SK-N-SH treated with all-trans-retinoic acid at 6 μM for 48 hours (cell line): ENCODE measurements around the gene GRK3.

ENCODE experiments used
- ATAC-seq: fragments of 200-7000 bp; cut with Tn5 transposase; 3 replicates; pipeline ENCODE4 v1.9.1; 2020; ENCODE audit warnings: mild to moderate bottlenecking, moderate library complexity
- ARNTL ChIP-seq: fragments of 450-650 bp; formaldehyde crosslinking; IDR thresholded peaks from 2 replicates; pipeline ENCODE4 v1.5.0; 2020; ENCODE audit warnings: low read depth, mild to moderate bottlenecking, moderate library complexity, borderline replicate concordance
- BACH2 ChIP-seq: fragments of 250-450 bp; sonication (Bioruptor Pico); IDR thresholded peaks from 2 replicates; pipeline ENCODE4 v1.9.0; 2021; ENCODE audit warnings: mild to moderate bottlenecking, borderline replicate concordance
- CSDC2 ChIP-seq: fragments of 250-450 bp; sonication (Bioruptor Pico); IDR thresholded peaks from 2 replicates; pipeline ENCODE4 v1.5.0; 2020; ENCODE audit warnings: mild to moderate bottlenecking, moderate library complexity
- CSRNP3 ChIP-seq: fragments of 250-450 bp; sonication (Bioruptor Pico); IDR thresholded peaks from 2 replicates; pipeline ENCODE4 v1.5.1; 2021; ENCODE audit warnings: mild to moderate bottlenecking, moderate library complexity
- ESRRG ChIP-seq: fragments of 250-450 bp; sonication (Bioruptor Pico); IDR thresholded peaks from 2 replicates; pipeline ENCODE4 v1.6.1; 2021; ENCODE audit warnings: mild to moderate bottlenecking
- GLIS3 ChIP-seq: fragments of 250-450 bp; sonication (Bioruptor Pico); IDR thresholded peaks from 2 replicates; pipeline ENCODE4 v1.5.0; 2020; ENCODE audit warnings: mild to moderate bottlenecking, moderate library complexity
- ISL1 ChIP-seq: fragments of 250-450 bp; sonication (Bioruptor Pico); IDR thresholded peaks from 2 replicates; pipeline ENCODE4 v2.1.2; 2022; ENCODE audit warnings: mild to moderate bottlenecking, moderate library complexity
- OSR1 ChIP-seq: fragments of 250-450 bp; sonication (Bioruptor Pico); IDR thresholded peaks from 2 replicates; pipeline ENCODE4 v1.8.0; 2022; ENCODE audit warnings: moderate library complexity, mild to moderate bottlenecking, inconsistent platforms
- RARB ChIP-seq: fragments of 250-450 bp; sonication (Bioruptor Pico); IDR thresholded peaks from 2 replicates; pipeline ENCODE4 v1.8.0; 2021; ENCODE audit warnings: mild to moderate bottlenecking, moderate library complexity
- SNAI2 ChIP-seq: fragments of 250-450 bp; sonication (Bioruptor Pico); IDR thresholded peaks from 2 replicates; pipeline ENCODE4 v1.5.0; 2020; ENCODE audit warnings: mild to moderate bottlenecking, moderate library complexity
- TCF4 ChIP-seq: fragments of 250-450 bp; sonication (Bioruptor Pico); IDR thresholded peaks from 2 replicates; pipeline ENCODE4 v1.8.0; 2021; ENCODE audit warnings: mild to moderate bottlenecking, moderate library complexity, borderline replicate concordance
- TOX ChIP-seq: fragments of 250-450 bp; sonication (Bioruptor Pico); IDR thresholded peaks from 2 replicates; pipeline ENCODE4 v1.8.0; 2021; ENCODE audit warnings: mild to moderate bottlenecking, moderate library complexity, borderline replicate concordance
- ZC3H10 ChIP-seq: fragments of 250-450 bp; sonication (Bioruptor Pico); IDR thresholded peaks from 2 replicates; pipeline ENCODE4 v1.5.1; 2021; ENCODE audit warnings: mild to moderate bottlenecking, moderate library complexity
- ZFP3 ChIP-seq: fragments of 250-450 bp; sonication (Bioruptor Pico); IDR thresholded peaks from 2 replicates; pipeline ENCODE4 v1.5.0; 2020; ENCODE audit warnings: mild to moderate bottlenecking, moderate library complexity
- ZFP30 ChIP-seq: fragments of 450-650 bp; formaldehyde crosslinking; IDR thresholded peaks from 2 replicates; pipeline ENCODE4 v1.5.0; 2022; ENCODE audit warnings: mild to moderate bottlenecking, moderate library complexity
- ZNF565 ChIP-seq: fragments of 450-650 bp; formaldehyde crosslinking; conservative IDR thresholded peaks from 2 replicates; pipeline ENCODE4 v1.5.0; 2020; ENCODE audit warnings: low read depth, mild to moderate bottlenecking, moderate library complexity
- ZNF70 ChIP-seq: fragments of 450-650 bp; formaldehyde crosslinking; IDR thresholded peaks from 2 replicates; pipeline ENCODE4 v1.5.0; 2020; ENCODE audit warnings: mild to moderate bottlenecking, moderate library complexity
- TF ChIP-seq, protein P1 (sequence below): fragments of 250-450 bp; sonication (Bioruptor Pico); IDR thresholded peaks from 2 replicates; pipeline ENCODE4 v1.5.1; 2020; ENCODE audit warnings: low read depth, mild to moderate bottlenecking, moderate library complexity
- TF ChIP-seq, protein P2 (sequence below): fragments of 250-450 bp; sonication (Bioruptor Pico); IDR thresholded peaks from 2 replicates; pipeline ENCODE4 v1.8.0; 2020; ENCODE audit warnings: mild to moderate bottlenecking, moderate library complexity, borderline replicate concordance
- TF ChIP-seq, protein P3 (sequence below): fragments of 250-450 bp; sonication (Bioruptor Pico); IDR thresholded peaks from 2 replicates; pipeline ENCODE4 v1.8.0; 2021; ENCODE audit warnings: low read depth, mild to moderate bottlenecking, moderate library complexity, borderline replicate concordance
- TF ChIP-seq, protein P4 (sequence below): fragments of 250-450 bp; sonication (Bioruptor Pico); IDR thresholded peaks from 2 replicates; pipeline ENCODE4 v1.5.0; 2020; ENCODE audit warnings: mild to moderate bottlenecking, moderate library complexity

GRK3 gene

GRCh38 chr22:25630447-25630846 lies 66.0 kb downstream of the GRK3 start:
- no peak for ATAC-seq
- no peak for TF ChIP-seq ZNF565 (CRISPR knock-in tag)
- TF ChIP-seq ZNF70 (CRISPR knock-in tag): no peak
- no peak for TF ChIP-seq TOX

- TF ChIP-seq ZNF70 (CRISPR knock-in tag): no peak
- no peak for TF ChIP-seq ZNF565 (CRISPR knock-in tag)
- TF ChIP-seq BACH2 (CRISPR knock-in tag): no peak
- no peak for TF ChIP-seq CSRNP3 (CRISPR knock-in tag)
- no peak for TF ChIP-seq TCF4 (CRISPR knock-in tag)
- TF ChIP-seq ISL1 (CRISPR knock-in tag): no peak
- TF ChIP-seq GLIS3: no peak
- TF ChIP-seq RARB (CRISPR knock-in tag): no peak
- no peak for TF ChIP-seq CSDC2
- no peak for TF ChIP-seq ZFP30
- TF ChIP-seq ZC3H10 (CRISPR knock-in tag): no peak
- TF ChIP-seq, protein P1, sequence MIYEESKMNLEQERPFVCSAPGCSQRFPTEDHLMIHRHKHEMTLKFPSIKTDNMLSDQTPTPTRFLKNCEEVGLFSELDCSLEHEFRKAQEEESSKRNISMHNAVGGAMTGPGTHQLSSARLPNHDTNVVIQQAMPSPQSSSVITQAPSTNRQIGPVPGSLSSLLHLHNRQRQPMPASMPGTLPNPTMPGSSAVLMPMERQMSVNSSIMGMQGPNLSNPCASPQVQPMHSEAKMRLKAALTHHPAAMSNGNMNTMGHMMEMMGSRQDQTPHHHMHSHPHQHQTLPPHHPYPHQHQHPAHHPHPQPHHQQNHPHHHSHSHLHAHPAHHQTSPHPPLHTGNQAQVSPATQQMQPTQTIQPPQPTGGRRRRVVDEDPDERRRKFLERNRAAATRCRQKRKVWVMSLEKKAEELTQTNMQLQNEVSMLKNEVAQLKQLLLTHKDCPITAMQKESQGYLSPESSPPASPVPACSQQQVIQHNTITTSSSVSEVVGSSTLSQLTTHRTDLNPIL: no peak
- TF ChIP-seq, protein P2, sequence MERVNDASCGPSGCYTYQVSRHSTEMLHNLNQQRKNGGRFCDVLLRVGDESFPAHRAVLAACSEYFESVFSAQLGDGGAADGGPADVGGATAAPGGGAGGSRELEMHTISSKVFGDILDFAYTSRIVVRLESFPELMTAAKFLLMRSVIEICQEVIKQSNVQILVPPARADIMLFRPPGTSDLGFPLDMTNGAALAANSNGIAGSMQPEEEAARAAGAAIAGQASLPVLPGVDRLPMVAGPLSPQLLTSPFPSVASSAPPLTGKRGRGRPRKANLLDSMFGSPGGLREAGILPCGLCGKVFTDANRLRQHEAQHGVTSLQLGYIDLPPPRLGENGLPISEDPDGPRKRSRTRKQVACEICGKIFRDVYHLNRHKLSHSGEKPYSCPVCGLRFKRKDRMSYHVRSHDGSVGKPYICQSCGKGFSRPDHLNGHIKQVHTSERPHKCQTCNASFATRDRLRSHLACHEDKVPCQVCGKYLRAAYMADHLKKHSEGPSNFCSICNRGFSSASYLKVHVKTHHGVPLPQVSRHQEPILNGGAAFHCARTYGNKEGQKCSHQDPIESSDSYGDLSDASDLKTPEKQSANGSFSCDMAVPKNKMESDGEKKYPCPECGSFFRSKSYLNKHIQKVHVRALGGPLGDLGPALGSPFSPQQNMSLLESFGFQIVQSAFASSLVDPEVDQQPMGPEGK (CRISPR knock-in tag): no peak
- no peak for TF ChIP-seq SNAI2
- TF ChIP-seq ARNTL: no peak
- no peak for TF ChIP-seq OSR1 (CRISPR knock-in tag)
- no peak for ATAC-seq
Measured at GRCh38 chr22:25636323-25636722, 71.8 kb downstream of the GRK3 start.

- ATAC-seq: no peak
- TF ChIP-seq SNAI2 (no peak), GLIS3 (no peak), ZFP3 (CRISPR knock-in tag) (no peak), ESRRG (CRISPR knock-in tag) (no peak), TOX (no peak)
- TF ChIP-seq, protein P2 (CRISPR knock-in tag): no peak
- TF ChIP-seq, protein P3, sequence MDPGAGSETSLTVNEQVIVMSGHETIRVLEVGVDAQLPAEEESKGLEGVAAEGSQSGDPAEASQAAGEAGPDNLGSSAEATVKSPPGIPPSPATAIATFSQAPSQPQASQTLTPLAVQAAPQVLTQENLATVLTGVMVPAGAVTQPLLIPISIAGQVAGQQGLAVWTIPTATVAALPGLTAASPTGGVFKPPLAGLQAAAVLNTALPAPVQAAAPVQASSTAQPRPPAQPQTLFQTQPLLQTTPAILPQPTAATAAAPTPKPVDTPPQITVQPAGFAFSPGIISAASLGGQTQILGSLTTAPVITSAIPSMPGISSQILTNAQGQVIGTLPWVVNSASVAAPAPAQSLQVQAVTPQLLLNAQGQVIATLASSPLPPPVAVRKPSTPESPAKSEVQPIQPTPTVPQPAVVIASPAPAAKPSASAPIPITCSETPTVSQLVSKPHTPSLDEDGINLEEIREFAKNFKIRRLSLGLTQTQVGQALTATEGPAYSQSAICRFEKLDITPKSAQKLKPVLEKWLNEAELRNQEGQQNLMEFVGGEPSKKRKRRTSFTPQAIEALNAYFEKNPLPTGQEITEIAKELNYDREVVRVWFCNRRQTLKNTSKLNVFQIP (CRISPR knock-in tag): no peak
- TF ChIP-seq, protein P4, sequence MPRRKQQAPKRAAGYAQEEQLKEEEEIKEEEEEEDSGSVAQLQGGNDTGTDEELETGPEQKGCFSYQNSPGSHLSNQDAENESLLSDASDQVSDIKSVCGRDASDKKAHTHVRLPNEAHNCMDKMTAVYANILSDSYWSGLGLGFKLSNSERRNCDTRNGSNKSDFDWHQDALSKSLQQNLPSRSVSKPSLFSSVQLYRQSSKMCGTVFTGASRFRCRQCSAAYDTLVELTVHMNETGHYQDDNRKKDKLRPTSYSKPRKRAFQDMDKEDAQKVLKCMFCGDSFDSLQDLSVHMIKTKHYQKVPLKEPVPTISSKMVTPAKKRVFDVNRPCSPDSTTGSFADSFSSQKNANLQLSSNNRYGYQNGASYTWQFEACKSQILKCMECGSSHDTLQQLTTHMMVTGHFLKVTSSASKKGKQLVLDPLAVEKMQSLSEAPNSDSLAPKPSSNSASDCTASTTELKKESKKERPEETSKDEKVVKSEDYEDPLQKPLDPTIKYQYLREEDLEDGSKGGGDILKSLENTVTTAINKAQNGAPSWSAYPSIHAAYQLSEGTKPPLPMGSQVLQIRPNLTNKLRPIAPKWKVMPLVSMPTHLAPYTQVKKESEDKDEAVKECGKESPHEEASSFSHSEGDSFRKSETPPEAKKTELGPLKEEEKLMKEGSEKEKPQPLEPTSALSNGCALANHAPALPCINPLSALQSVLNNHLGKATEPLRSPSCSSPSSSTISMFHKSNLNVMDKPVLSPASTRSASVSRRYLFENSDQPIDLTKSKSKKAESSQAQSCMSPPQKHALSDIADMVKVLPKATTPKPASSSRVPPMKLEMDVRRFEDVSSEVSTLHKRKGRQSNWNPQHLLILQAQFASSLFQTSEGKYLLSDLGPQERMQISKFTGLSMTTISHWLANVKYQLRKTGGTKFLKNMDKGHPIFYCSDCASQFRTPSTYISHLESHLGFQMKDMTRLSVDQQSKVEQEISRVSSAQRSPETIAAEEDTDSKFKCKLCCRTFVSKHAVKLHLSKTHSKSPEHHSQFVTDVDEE: no peak
Measured at GRCh38 chr22:25637032-25637431, 72.6 kb downstream of the GRK3 start.
